ENCODE results near the gene IKZF1.

IKZF1 gene

DNA sequence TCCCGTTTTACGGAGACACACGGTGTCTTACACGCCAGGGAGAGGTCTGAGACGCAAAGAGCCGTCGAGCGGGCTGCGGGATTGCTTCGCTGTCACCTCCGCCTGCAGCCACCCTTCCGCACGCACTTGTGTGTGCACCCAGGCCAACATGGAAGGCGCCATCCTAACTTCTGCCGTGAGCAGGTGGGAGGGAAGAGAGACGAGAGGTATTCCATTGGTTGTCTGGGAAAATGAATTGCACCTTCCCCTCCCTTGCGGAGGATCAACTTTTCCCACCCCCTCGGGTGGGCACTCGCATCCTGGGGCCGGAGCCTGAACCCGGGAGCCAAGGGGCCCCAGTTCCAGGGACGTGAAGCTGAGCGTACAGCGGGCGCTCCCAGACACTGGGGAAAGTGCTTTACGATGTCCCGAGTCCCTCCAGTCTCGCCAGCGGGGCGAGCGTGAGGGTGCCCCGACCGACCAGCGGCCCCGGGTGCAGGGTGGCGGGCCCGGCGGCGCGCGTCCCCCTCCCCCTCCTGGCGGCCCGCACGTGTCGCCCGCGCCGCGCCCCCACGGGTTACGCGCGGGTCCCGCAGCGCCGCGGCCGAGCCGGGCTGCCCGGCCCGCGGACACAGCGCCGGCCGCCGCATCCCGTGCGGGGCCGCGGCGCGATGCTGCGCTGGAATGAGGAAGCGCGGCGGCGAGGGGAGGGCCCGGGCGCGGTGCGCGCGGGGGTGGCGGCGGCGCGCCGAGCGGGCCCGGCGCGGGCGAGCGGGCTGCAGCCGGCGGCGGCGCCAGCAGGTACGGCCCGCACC is 984 bp upstream of the IKZF1 start:
- no peak for TF ChIP-seq CTCF (conservative IDR thresholded peaks at IDR 0.05; ENCODE audit: low read depth, low read length)
- no peak for DNase-seq (ENCODE audit: low read depth)
- H3K4me3 ChIP-seq (ENCODE audit: low read depth, low read length): peak overlapping the region; percentile 46

GRCh38 chr7:50304911-50305582 is 531 bp downstream of the IKZF1 start:
- no peak for TF ChIP-seq CTCF (conservative IDR thresholded peaks at IDR 0.05; ENCODE audit: low read depth, low read length)
- no peak for DNase-seq (ENCODE audit: low read depth)
- H3K4me3 ChIP-seq (ENCODE audit: low read depth, low read length): peak overlapping the region; percentile 46

GRCh38 chr7:50305583-50306493 is 1.3 kb downstream of the IKZF1 start:
- DNase-seq (ENCODE audit: low read depth): no peak
- no peak for TF ChIP-seq CTCF (conservative IDR thresholded peaks at IDR 0.05; ENCODE audit: low read depth, low read length)
- no peak overlapping the region for H3K4me3 ChIP-seq (ENCODE audit: low read depth, low read length)

GRCh38 chr7:50306494-50307367 is 2.2 kb downstream of the IKZF1 start:
- TF ChIP-seq CTCF (conservative IDR thresholded peaks at IDR 0.05; ENCODE audit: low read depth, low read length): no peak
- no peak for DNase-seq (ENCODE audit: low read depth)
- H3K4me3 ChIP-seq (ENCODE audit: low read depth, low read length): no peak overlapping the region

GRCh38 chr7:50307368-50308032 is 3.0 kb downstream of the IKZF1 start:
- no peak for TF ChIP-seq CTCF (conservative IDR thresholded peaks at IDR 0.05; ENCODE audit: low read depth, low read length)
- no peak overlapping the region for H3K4me3 ChIP-seq (ENCODE audit: low read depth, low read length)
- DNase-seq (ENCODE audit: low read depth): no peak

- H3K4me3 ChIP-seq (ENCODE audit: low read depth, low read length): no peak overlapping the region
- no peak for DNase-seq (ENCODE audit: low read depth)
- no peak for TF ChIP-seq CTCF (conservative IDR thresholded peaks at IDR 0.05; ENCODE audit: low read depth, low read length)
Observed at GRCh38 chr7:50308203-50308531, 3.7 kb downstream of the IKZF1 start.

All from choroid plexus epithelial cell (primary cell).